ENCODE data around the gene ATP4B.

Gene ATP4B

GRCh38 chr13:113655346-113656002 is 2.5 kb downstream of the ATP4B start:
- TF ChIP-seq REST (IDR thresholded peaks at IDR 0.05; ENCODE audit: insufficient read depth in 1 of 2, low read depth in 2 of 2, low read length in 2 of 2) = no peak

- TF ChIP-seq REST (IDR thresholded peaks at IDR 0.05; ENCODE audit: insufficient read depth in 1 of 2, low read depth in 2 of 2, low read length in 2 of 2) (no peak), POLR2AphosphoS5 (IDR thresholded peaks at IDR 0.05; ENCODE audit: low read depth, low read length) (no peak), FOXP2 (optimal IDR thresholded peaks at IDR 0.05; ENCODE audit: borderline replicate concordance, extremely low read depth, extremely low read length, insufficient read depth) (no peak), SIN3A (IDR thresholded peaks at IDR 0.05; ENCODE audit: borderline replicate concordance, insufficient read depth, low read length) (no peak), TAF1 (IDR thresholded peaks at IDR 0.05; ENCODE audit: borderline replicate concordance, insufficient read depth, low read length) (no peak)
Observed at GRCh38 chr13:113654591-113655345, 3.2 kb downstream of the ATP4B start.

- TF ChIP-seq SIN3A (IDR thresholded peaks at IDR 0.05; ENCODE audit: borderline replicate concordance, insufficient read depth, low read length) = no peak
- TF ChIP-seq POLR2AphosphoS5 (IDR thresholded peaks at IDR 0.05; ENCODE audit: low read depth, low read length) = no peak
- no peak for TF ChIP-seq FOXP2 (optimal IDR thresholded peaks at IDR 0.05; ENCODE audit: borderline replicate concordance, extremely low read depth, extremely low read length, insufficient read depth)
- TF ChIP-seq REST (IDR thresholded peaks at IDR 0.05; ENCODE audit: insufficient read depth in 1 of 2, low read depth in 2 of 2, low read length in 2 of 2) = no peak
- TF ChIP-seq TAF1 (IDR thresholded peaks at IDR 0.05; ENCODE audit: borderline replicate concordance, insufficient read depth, low read length) = no peak
Observed at GRCh38 chr13:113654175-113654560, 3.8 kb downstream of the ATP4B start.

- TF ChIP-seq TAF1 (IDR thresholded peaks at IDR 0.05; ENCODE audit: borderline replicate concordance, insufficient read depth, low read length) = no peak
- no peak for TF ChIP-seq REST (IDR thresholded peaks at IDR 0.05; ENCODE audit: insufficient read depth in 1 of 2, low read depth in 2 of 2, low read length in 2 of 2)
- no peak for TF ChIP-seq FOXP2 (optimal IDR thresholded peaks at IDR 0.05; ENCODE audit: borderline replicate concordance, extremely low read depth, extremely low read length, insufficient read depth)
- no peak for TF ChIP-seq POLR2AphosphoS5 (IDR thresholded peaks at IDR 0.05; ENCODE audit: low read depth, low read length)
- no peak for TF ChIP-seq SIN3A (IDR thresholded peaks at IDR 0.05; ENCODE audit: borderline replicate concordance, insufficient read depth, low read length)
Observed at GRCh38 chr13:113653264-113654174, 4.5 kb downstream of the ATP4B start.
